ENCODE measurements around the gene ENHO. TPM values are rescaled to one million over a fixed set of nuclear protein-coding genes. Genes with fewer than 3 reads are reported as not detected.
"Not testable (repeated sequence)": the region's sequence is repeated elsewhere in the genome, so short reads cannot be mapped to it uniquely, and the experiment has no call there.

ENHO gene
- total RNA-seq, 2 experiments from 2014 or later: 0.45 TPM; not detected in 1

DNA sequence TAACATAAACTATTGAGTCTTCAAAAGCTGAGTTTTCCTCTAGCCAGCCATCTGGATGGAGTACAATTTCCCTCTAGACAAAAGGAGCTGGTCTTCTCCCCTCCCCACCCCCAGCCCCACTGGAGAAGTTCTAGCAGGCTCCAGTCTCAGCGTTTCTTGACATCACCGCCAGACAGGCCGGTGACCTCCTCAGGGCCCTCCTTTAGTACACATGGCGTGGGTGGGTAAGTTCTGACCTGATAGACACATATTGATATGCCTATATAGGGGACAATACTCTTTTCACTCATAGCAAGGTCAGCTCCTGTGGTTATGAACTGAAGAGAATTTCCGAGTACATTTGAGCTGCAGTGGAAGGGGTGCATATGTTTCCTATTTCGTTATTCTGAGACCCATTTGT is 37.0 kb downstream of the ENHO start:
- Histone ChIP-seq H3K9me3 (ENCODE audit: control insufficient read depth in 1 of 2, insufficient read depth in 1 of 2, low read length in 2 of 2) (no peaks in the 10 kb centered on the region), H3K4me3 (ENCODE audit: low read length) (no peak overlapping the region), H3K27me3 (ENCODE audit: control insufficient read depth in 1 of 2, insufficient read depth in 2 of 2, low read length in 2 of 2) (peaks cover 0 to 7% of the 10 kb centered on the region in 2 experiments), H3K4me1 (ENCODE audit: insufficient read depth, low read length) (no peaks in the 10 kb centered on the region), H3K36me3 (ENCODE audit: insufficient read depth, low read length) (no peaks in the 10 kb centered on the region), H3K27ac (ENCODE audit: low read depth in 1 of 2, low read length in 2 of 2) (no peak overlapping the region)
- Mint-ChIP-seq H3K27ac (no peak overlapping the region), H3K4me3 (no peak overlapping the region), H3K27me3 (peaks cover 18% of the 10 kb centered on the region), H3K4me1 (ENCODE audit: low read depth) (no peaks in the 10 kb centered on the region), H3K9me3 (no peaks in the 10 kb centered on the region), H3K36me3 (ENCODE audit: low read depth) (no peaks in the 10 kb centered on the region)
- ChIA-PET POLR2A (no interaction called here), CTCF (no interaction called here)
- ATAC-seq (ENCODE audit: poor library complexity) (no peak), DNase-seq (no peak)
- TF ChIP-seq, protein P1, sequence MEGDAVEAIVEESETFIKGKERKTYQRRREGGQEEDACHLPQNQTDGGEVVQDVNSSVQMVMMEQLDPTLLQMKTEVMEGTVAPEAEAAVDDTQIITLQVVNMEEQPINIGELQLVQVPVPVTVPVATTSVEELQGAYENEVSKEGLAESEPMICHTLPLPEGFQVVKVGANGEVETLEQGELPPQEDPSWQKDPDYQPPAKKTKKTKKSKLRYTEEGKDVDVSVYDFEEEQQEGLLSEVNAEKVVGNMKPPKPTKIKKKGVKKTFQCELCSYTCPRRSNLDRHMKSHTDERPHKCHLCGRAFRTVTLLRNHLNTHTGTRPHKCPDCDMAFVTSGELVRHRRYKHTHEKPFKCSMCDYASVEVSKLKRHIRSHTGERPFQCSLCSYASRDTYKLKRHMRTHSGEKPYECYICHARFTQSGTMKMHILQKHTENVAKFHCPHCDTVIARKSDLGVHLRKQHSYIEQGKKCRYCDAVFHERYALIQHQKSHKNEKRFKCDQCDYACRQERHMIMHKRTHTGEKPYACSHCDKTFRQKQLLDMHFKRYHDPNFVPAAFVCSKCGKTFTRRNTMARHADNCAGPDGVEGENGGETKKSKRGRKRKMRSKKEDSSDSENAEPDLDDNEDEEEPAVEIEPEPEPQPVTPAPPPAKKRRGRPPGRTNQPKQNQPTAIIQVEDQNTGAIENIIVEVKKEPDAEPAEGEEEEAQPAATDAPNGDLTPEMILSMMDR (IDR thresholded peaks at IDR 0.05): no peak
- intact Hi-C loops (cut with DNase I, micrococcal nuclease): no loop called here

DNA sequence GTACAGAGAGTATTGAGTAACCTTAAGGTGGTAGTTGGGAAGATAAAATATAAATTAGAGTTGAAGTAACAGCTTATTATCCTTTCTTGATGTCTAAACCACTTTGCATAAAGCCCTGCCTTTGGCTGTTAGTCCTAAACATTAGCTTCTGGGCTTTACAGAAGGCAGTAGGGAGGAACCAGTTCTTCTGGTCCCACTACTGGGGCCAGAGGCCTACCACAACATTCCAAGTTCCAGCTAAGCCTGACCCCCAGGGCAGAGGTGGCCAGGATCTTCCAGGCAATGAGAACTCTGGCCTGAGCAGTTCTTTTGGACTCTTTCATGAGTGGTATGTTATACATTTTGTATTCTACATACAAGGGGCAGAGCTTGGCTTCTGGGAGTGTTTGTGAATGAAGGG is 38.1 kb downstream of the ENHO start:
- DNase-seq: no peak
- H3K27me3 Mint-ChIP-seq: peaks cover 13% of the 10 kb centered on the region
- H3K27me3 ChIP-seq (ENCODE audit: control insufficient read depth in 1 of 2, insufficient read depth in 2 of 2, low read length in 2 of 2): no peaks in the 10 kb centered on the region
- H3K4me1 Mint-ChIP-seq (ENCODE audit: low read depth): no peaks in the 10 kb centered on the region
- intact Hi-C loops (cut with DNase I, micrococcal nuclease): no loop called here
- no peak overlapping the region for H3K27ac Mint-ChIP-seq
- no peaks in the 10 kb centered on the region for H3K36me3 ChIP-seq (ENCODE audit: insufficient read depth, low read length)
- TF ChIP-seq, protein P1 (IDR thresholded peaks at IDR 0.05): no peak
- no peaks in the 10 kb centered on the region for H3K9me3 Mint-ChIP-seq
- POLR2A ChIA-PET: no interaction called here
- no peak overlapping the region for H3K4me3 ChIP-seq (ENCODE audit: low read length)
- H3K9me3 ChIP-seq (ENCODE audit: control insufficient read depth in 1 of 2, insufficient read depth in 1 of 2, low read length in 2 of 2): no peaks in the 10 kb centered on the region
- H3K36me3 Mint-ChIP-seq (ENCODE audit: low read depth): no peaks in the 10 kb centered on the region
- no peaks in the 10 kb centered on the region for H3K4me1 ChIP-seq (ENCODE audit: insufficient read depth, low read length)
- ATAC-seq (ENCODE audit: poor library complexity): no peak
- CTCF ChIA-PET: no interaction called here
- H3K27ac ChIP-seq (ENCODE audit: low read depth in 1 of 2, low read length in 2 of 2): no peak overlapping the region
- H3K4me3 Mint-ChIP-seq: no peak overlapping the region

DNA sequence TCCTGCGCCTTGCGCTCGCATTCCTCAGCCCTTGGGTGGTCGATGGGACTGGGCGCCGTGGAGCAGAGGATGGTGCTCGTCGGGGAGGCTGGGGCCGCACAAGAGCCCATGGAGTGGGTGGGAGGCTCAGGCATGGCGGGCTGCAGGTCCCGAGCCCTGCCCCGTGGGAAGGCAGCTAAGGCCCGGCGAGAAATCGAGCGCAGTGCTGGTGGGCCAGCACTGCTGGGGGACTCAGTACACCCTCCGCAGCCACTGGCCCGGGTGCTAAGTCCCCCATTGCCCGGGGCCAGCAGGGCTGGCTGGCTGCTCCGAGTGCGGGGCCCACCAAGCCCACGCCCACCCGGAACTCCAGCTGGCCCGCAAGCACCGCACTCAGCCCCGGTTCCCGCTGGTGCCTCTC is 40.0 kb downstream of the ENHO start:
- H3K4me3 ChIP-seq (ENCODE audit: low read length); H3K27me3 ChIP-seq (ENCODE audit: control insufficient read depth in 1 of 2, insufficient read depth in 2 of 2, low read length in 2 of 2); H3K9me3 ChIP-seq (ENCODE audit: control insufficient read depth in 1 of 2, insufficient read depth in 1 of 2, low read length in 2 of 2); intact Hi-C loops (cut with DNase I, micrococcal nuclease); H3K4me1 ChIP-seq (ENCODE audit: insufficient read depth, low read length); H3K4me3 Mint-ChIP-seq; H3K4me1 Mint-ChIP-seq (ENCODE audit: low read depth); CTCF ChIA-PET; H3K36me3 Mint-ChIP-seq (ENCODE audit: low read depth); H3K9me3 Mint-ChIP-seq; H3K36me3 ChIP-seq (ENCODE audit: insufficient read depth, low read length); H3K27ac ChIP-seq (ENCODE audit: low read depth in 1 of 2, low read length in 2 of 2); H3K27me3 Mint-ChIP-seq; ATAC-seq (ENCODE audit: poor library complexity); H3K27ac Mint-ChIP-seq; POLR2A ChIA-PET; DNase-seq: not testable (repeated sequence)

DNA sequence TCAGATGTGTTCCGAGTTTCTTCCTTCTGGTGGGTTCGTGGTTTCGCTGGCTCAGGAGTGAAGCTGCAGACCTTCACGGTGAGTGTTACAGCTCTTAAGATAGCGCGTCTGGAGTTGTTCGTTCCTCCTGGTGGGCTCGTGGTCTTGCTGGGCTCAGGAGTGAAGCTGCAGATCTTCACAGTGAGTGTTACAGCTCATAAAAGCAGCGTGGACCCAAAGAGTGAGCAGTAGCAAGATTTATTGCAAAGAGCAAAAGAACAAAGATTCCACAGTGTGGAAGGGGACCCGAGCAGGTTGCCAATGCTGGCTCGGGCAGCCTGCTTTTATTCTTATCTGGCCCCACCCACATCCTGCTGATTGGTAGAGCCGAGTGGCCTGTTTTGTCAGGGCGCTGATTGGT is 41.2 kb downstream of the ENHO start:
- H3K27me3 ChIP-seq (ENCODE audit: control insufficient read depth in 1 of 2, insufficient read depth in 2 of 2, low read length in 2 of 2); H3K27ac ChIP-seq (ENCODE audit: low read depth in 1 of 2, low read length in 2 of 2); intact Hi-C loops (cut with DNase I, micrococcal nuclease); POLR2A ChIA-PET; H3K36me3 ChIP-seq (ENCODE audit: insufficient read depth, low read length); DNase-seq; ATAC-seq (ENCODE audit: poor library complexity); H3K4me3 Mint-ChIP-seq; H3K9me3 Mint-ChIP-seq; CTCF ChIA-PET; H3K4me1 ChIP-seq (ENCODE audit: insufficient read depth, low read length); H3K4me1 Mint-ChIP-seq (ENCODE audit: low read depth); H3K27ac Mint-ChIP-seq; H3K27me3 Mint-ChIP-seq; H3K9me3 ChIP-seq (ENCODE audit: control insufficient read depth in 1 of 2, insufficient read depth in 1 of 2, low read length in 2 of 2); H3K36me3 Mint-ChIP-seq (ENCODE audit: low read depth); H3K4me3 ChIP-seq (ENCODE audit: low read length): not testable (repeated sequence)

All from CD4-positive, alpha-beta T cell (primary cell).